HL-60/S4 treated with retinoic acid at 250 ng/mL for 4 days and 3 days (cell line): ENCODE results near the gene SYCN.
"Not testable (repeated sequence)": the region's sequence is repeated elsewhere in the genome, so short reads cannot be mapped to it uniquely, and the experiment has no call there.

Experiments
- in situ Hi-C: fragments of 300-500 bp; cut with MboI; formaldehyde crosslinking; loops from 2 replicates; pipeline ENCODE4 v1.7.0; 2022; ENCODE audit warnings: low sequenced_read_pairs

Gene SYCN

GRCh38 chr19:39203372-39204341, at the start of gene SYCN:
SYCN (minus strand) TSS chr19:39204263; CDS start chr19:39204254, 9 bp downstream.
- in situ Hi-C loops: no loop called here

DNA sequence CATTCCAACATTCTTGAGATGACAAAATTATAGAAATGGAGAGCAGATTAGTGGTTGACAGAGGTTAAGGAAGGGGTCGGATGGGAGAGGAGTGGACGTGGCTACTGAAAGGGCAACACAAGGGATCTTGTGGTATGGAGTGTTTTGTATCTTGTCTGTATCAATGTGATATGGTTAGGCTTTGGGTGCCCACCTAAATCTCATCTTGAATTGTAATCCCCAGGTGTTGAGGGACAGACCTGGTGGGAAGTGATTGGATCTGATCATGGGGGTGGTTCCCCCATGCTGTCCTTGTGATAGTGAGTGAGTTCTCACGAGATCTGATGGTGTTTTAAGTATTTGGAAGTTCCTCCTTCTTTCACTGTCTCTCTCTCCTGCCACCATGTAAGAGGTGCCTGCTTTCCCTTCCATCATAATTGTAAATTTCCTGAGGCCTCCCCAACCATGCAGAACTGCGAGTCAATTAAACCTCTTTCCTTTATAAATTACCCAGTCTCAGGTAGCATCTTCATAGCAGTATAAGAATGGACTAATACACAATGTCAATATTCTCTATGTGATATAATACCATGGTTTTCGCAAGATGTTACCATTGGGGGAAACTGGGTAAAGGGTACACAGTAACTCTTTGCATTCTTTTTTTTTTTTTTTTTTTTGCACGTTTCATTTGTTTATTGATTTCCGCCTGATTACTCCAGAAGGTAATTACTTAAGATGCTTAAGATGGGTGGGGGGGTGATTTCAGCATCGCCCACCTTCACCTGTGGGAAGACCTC, 49.5 kb upstream of the SYCN start:
- in situ Hi-C loops: no loop called here

DNA sequence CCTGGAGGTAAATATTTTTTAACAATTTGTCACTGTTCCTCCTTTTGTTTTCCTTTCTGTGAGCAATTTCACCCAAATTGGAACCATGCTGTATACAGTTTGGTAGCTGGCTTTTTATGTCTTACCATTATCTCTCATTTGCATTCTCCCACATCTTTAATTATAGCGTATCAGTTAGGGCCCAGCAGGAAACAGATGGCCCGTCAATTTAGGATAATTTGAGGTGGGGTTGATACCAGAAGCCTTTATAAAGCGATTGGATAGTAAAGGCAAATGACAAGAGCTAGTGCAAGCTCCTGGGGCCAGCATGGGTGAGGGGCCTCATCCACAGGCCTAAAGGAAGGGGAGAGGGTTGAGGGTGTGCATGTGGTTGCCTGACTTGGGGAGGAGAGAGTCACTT, 48.4 kb upstream of the SYCN start:
- in situ Hi-C loops: no loop called here

DNA sequence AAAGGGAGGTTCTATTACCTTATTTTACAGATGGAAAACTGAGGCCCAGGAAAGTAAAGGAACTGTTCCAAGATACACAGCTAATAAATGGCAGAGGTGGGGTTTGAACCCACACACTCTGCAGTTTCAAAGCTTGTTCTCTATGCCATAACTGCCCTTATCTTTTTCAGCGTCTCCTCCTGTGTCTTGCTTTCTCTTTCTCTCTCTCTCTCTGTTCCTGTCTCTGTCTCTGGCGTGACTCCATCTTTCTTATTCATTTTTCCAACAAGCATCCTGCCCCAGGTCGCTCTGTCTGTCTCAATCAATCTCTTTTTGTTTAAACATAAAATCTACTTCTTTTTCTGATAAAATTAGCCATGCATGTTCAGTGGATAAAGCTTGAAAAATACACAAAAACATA, 47.8 kb upstream of the SYCN start:
- in situ Hi-C loops: no loop called here

- in situ Hi-C loops: no loop called here
These were observed 47.0 kb upstream of the SYCN start for GRCh38 chr19:39251081-39251480.

DNA sequence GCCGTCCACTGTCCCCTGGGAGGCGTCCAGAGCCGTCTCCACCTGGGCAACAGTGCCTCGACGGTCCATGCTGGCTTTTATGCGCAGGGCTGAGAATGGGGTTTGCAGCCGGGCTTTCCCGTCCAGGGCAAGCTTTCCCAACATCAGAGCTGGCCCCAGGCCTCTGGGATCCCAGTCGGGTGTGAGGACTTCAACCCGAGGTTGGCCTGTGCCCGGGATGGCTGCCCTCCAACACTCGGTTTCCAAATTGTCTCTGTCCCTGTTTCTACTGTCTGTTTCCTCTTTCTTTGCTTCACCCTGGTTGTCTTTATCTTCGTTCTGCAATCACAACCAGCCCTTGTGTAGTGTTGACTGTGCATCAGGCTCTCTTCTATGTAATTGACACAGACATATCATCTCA, 44.7 kb upstream of the SYCN start, which contains the start of gene IFNL4:
Gene IFNL4, minus strand, starts transcription at position 51 of the 400 bp plus-strand sequence.
- in situ Hi-C loops: no loop called here

DNA sequence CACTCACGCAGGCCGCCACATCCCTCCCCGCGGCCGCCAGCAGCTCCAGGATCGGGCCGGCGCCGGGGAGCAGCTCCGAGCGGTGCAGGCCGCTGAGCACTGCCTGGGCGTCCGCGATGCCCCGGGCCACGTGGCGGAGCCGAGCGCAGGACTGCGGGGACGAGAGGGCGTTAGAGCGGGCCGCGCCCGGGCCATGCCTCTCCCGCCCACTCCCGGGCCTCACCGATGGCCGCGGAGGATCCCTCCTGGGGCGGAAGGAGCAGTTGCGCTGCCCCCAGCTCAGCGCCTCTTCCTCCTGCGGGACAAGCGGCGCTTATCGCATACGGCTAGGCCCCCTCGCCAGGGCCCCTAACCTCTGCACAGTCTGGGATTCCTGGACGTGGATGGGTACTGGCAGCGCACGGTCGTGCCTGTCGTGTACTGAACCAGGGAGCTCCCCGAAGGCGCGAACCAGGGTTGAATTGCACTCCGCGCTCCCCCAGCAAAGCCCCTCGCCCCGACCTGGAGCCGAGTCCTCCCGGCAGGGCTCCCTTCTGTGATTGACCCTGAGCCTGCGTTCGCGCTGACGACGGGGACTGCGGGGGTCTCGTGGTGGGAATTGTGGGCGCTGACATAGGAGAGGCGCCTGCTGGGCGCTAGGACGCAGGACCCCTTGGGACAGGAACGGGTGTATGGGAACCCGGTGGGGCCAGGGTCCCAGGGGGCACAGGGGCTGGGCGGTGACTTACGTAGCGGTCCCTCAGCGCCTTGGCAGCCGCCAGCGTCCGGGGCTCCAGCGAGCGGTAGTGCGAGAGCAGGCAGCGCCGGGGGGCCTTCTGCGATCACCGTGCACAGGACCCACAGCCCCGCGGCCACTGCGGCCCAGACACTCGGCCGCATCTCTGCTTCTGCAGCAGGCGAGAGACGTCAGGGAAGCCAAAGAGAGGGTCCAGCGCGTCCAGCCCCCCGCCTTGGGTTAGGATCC, 43.9 kb upstream of the SYCN start:
- in situ Hi-C loops: no loop called here

DNA sequence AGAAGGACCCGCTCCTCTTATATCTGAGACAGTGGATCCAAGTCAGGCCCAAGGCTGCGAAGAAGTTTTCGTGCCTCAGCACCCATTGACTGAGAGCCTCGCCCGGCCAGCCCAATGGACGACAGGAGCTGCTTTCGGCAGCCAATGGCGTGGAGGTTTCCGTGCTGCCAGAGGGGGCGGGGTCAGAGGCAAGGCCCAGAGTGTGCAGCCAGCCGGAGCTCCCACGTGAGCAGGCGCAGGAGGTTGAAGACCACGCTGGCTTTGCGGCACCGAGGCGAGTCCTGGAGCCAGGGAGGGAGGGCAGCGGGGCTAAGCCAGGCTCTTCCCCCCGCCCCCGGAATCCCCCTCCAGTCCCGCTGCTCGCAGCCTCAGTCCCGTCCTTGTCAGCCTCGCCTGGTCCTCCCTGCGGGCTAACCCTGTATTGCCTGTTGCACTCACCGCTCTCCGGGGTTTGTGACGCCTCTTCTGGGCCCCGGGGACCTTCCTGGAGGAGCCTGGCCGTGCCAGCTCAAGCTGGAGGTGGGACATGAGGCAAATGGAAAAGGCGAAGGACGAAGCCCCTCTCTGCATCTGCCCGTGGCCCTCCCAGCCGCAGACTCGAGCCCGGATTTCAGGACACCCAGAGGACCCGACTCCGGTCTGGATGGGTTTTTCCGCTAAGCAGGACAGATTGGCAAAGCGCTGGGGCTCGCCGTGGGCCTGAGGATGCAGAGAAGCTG, 43.0 kb upstream of the SYCN start:
- in situ Hi-C loops: no loop called here

DNA sequence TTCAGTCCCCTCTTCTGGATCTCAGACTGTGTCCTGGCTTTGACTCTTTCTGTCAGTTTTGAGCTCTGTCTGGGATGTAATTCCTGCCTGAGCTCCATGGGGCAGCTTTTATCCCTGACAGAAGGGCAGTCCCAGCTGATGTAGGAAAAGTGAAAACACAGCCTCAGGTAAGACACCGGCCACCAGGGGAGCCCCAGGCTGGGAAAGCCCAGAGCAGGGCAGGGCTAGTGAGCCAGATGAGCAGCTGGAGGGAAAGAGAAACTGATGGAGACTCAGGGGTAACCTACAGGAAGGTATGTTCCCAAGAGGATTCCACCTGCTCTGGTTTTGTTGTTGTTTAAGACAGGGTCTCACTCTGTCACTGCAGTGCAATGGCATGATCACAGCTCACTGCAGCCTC, 41.1 kb upstream of the SYCN start:
- in situ Hi-C loops: not testable (repeated sequence)

- in situ Hi-C loops: not testable (repeated sequence)
These were observed 40.5 kb upstream of the SYCN start, which contains the start of gene IFNL3 for GRCh38 chr19:39244410-39245100. IFNL3 (minus strand) TSS chr19:39245006; CDS start chr19:39244967, 39 bp downstream.

DNA sequence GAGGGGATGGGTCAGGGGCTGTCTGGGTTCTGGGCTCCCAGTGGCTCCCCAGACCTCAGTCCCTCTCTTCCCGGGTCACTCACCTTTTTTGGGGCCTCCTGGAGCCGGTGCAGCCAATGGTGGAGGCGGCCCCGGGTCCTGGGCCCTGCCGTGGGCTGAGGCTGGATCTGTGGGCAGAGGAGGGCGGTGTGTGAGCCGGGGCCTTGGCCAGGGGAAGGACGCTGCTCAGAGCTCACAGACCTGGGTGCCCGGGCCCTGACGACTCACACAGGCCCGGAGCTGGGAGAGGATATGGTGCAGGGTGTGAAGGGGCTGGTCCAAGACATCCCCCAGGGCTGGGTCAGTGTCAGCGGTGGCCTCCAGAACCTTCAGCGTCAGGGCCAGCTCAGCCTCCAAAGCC, 39.7 kb upstream of the SYCN start:
- in situ Hi-C loops: not testable (repeated sequence)

DNA sequence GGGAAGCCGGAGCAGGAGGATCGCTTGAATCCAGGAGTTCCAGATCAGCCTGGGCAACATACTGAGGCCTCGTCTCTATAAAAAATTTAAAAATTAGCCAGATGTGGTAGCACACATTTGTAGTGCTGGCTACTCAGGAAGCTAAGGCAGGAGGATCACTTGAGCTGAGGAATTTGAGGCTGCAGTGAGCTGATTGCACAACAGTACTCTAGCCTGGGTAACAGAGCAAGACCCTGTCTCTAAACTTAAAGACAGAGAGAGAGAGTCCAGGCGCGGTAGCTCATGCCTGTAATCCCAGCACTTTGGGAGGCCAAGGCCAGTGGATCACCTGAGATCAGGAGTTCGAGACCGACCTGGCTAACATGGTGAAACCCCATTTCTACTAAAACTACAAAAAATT, 36.4 kb upstream of the SYCN start:
- in situ Hi-C loops: no loop called here

GRCh38 chr19:39238944-39239343, 34.9 kb upstream of the SYCN start:
- in situ Hi-C loops: no loop called here

GRCh38 chr19:39238209-39238608, 34.1 kb upstream of the SYCN start:
- in situ Hi-C loops: no loop called here

GRCh38 chr19:39237200-39238184, 33.4 kb upstream of the SYCN start:
- in situ Hi-C loops: no loop called here

DNA sequence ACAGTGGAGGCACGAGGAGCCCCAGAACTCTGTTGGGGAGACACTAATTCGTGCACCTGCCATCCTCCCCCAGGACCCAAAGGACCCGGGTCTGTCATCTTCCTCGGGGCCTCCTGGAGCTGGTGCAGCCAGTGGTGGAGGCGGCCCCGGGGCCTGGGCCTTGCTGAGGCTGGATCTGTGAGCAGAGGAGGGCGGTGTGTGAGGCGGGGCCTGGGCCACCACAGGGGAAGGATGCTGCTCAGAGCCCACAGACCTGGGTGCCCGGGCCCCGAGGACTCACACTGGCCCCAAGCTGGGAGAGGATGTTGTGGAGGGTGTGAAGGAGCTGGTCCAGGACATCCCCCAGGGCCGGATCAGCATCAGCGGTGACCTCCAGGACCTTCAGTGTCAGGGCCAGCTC, 32.5 kb upstream of the SYCN start:
- in situ Hi-C loops: no loop called here

- in situ Hi-C loops: no loop called here
These were observed 28.6 kb upstream of the SYCN start for GRCh38 chr19:39232708-39233107.

DNA sequence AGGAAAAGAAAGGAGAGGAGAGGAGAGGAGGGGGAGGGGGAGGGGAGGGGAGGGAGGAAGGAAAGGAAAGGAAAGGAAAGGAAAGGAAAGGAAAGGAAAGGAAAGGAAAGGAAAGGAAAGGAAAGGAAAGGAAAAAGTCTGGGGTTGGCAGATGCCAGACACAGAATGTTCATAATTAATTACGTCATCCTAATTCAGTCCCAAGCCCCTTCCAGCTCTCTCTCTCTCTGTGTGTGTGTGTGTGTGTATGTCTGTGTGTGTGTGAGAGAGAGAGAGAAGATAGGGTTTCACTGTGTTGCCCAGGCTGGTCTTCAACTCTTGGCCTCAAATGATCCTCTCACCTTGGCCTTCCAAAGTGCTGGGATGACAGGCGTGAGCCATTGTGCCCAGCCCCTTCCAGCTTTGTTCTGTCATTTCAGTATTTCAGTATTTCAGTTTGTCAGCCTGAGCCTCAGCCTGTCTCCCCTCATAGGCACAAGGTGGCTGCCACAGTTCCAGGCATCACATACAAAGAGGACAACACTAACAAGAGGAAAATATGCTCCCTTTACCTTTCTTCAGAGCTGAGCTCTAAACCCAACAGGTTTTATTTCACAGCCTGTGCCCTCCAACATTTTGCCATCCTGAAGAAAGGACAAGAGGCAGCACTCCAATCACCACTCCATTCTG, 26.2 kb upstream of the SYCN start:
- in situ Hi-C loops: no loop called here
